M059J (cell line): ENCODE results near the gene SLC2A3. TPM values are rescaled to one million over a fixed set of nuclear protein-coding genes. Genes with fewer than 3 reads are reported as not detected.
"Not testable (repeated sequence)": the region's sequence is repeated elsewhere in the genome, so short reads cannot be mapped to it uniquely, and the experiment has no call there.

Experiments used
- DNase-seq: peaks from one replicate; pipeline ENCODE4 v3.0.0-alpha.2; 2012; ENCODE audit warnings: low read depth
- total RNA-seq: library from RNA; depleted of rRNA; stranded (reverse); fragments of >200 nt; shearing (Covaris generic); gene quantifications from 2 replicates; pipeline ENCODE4 v1.2.3, GENCODE V29; 2014

The SLC2A3 gene
- total RNA-seq, 1 experiment from 2014 or later = 13.0 TPM

GRCh38 chr12:7916936-7917335, 19.1 kb downstream of the SLC2A3 start:
- DNase-seq = no peak

- no peak for DNase-seq
These were observed 20.2 kb downstream of the SLC2A3 start for GRCh38 chr12:7915661-7916403.

- peak; percentile 31 for DNase-seq
These were observed 25.9 kb downstream of the SLC2A3 start for GRCh38 chr12:7910106-7910505.

GRCh38 chr12:7907009-7907408, 29.0 kb downstream of the SLC2A3 start:
- DNase-seq = peak; percentile 54

- not testable (repeated sequence) for DNase-seq
These were observed 29.7 kb downstream of the SLC2A3 start for GRCh38 chr12:7906303-7906702.

GRCh38 chr12:7905600-7906125, 30.3 kb downstream of the SLC2A3 start:
- not testable (repeated sequence) for DNase-seq

- DNase-seq = no peak
These were observed 30.9 kb downstream of the SLC2A3 start for GRCh38 chr12:7905071-7905470.

GRCh38 chr12:7902416-7902815, 33.6 kb downstream of the SLC2A3 start:
- DNase-seq = not testable (repeated sequence)

GRCh38 chr12:7899755-7900154, 36.2 kb downstream of the SLC2A3 start:
- no peak for DNase-seq

GRCh38 chr12:7896726-7897125, 39.3 kb downstream of the SLC2A3 start:
- DNase-seq = not testable (repeated sequence)

- DNase-seq = no peak
These were observed 43.6 kb downstream of the SLC2A3 start for GRCh38 chr12:7892186-7892980.

GRCh38 chr12:7884689-7885088, 51.3 kb downstream of the SLC2A3 start:
- peak; percentile 3 for DNase-seq

- DNase-seq = not testable (repeated sequence)
These were observed 54.3 kb downstream of the SLC2A3 start for GRCh38 chr12:7881736-7882120.

GRCh38 chr12:7880952-7881735, 54.8 kb downstream of the SLC2A3 start:
- not testable (repeated sequence) for DNase-seq

GRCh38 chr12:7879246-7879645, 56.7 kb downstream of the SLC2A3 start:
- DNase-seq = no peak

- DNase-seq = no peak
These were observed 58.6 kb downstream of the SLC2A3 start for GRCh38 chr12:7877420-7877819.

GRCh38 chr12:7872566-7873319, 63.2 kb downstream of the SLC2A3 start, which contains the start of gene SLC2A14:
SLC2A14 (minus strand) TSS chr12:7872915; CDS start chr12:7869880, 3,035 bp downstream.
- no peak for DNase-seq

GRCh38 chr12:7870335-7870734, 65.7 kb downstream of the SLC2A3 start:
- no peak for DNase-seq
